Loucy (cell line): ENCODE data around the gene TMTC1.

ENCODE experiments used
- H2AFZ ChIP-seq: fragments of 200-600 bp; sonication (generic); 2 replicates; pipeline ENCODE4 v1.6.0; 2016; ENCODE audit warnings: antibody characterized with exemption, mild to moderate bottlenecking, low read length, moderate library complexity
- H3F3A ChIP-seq: fragments of 200-600 bp; 2 replicates; pipeline ENCODE4 v1.6.0; 2016; ENCODE audit warnings: antibody characterized with exemption, low read depth, mild to moderate bottlenecking
- H3K27me3 ChIP-seq: fragments of 200-600 bp; sonication (generic); 2 replicates; pipeline ENCODE4 v1.6.1; 2014; ENCODE audit warnings: low read length, mild to moderate bottlenecking; ENCODE audit not compliant: insufficient read depth, poor library complexity, severe bottlenecking
- H3K36me3 ChIP-seq: fragments of 200-600 bp; sonication (generic); 2 replicates; pipeline ENCODE4 v1.6.1; 2016; ENCODE audit warnings: low read length; ENCODE audit not compliant: insufficient read depth
- H3K4me1 ChIP-seq: fragments of 200-600 bp; sonication (generic); 2 replicates; pipeline ENCODE4 v1.5.1; 2014; ENCODE audit warnings: low read length, mild to moderate bottlenecking; ENCODE audit not compliant: insufficient read depth, poor library complexity, severe bottlenecking
- H3K4me2 ChIP-seq: fragments of 200-600 bp; sonication (generic); 2 replicates; pipeline ENCODE4 v1.6.0; 2014; ENCODE audit warnings: antibody characterized with exemption, low read length, low read depth, mild to moderate bottlenecking; ENCODE audit not compliant: poor library complexity, severe bottlenecking
- H3K4me3 ChIP-seq: fragments of 200-600 bp; sonication (generic); 2 replicates; pipeline ENCODE4 v1.5.1; 2014; ENCODE audit warnings: low read length, mild to moderate bottlenecking, mixed read lengths; ENCODE audit not compliant: poor library complexity, severe bottlenecking
- H3K79me2 ChIP-seq: fragments of 200-600 bp; sonication (generic); 2 replicates; pipeline ENCODE4 v1.6.1; 2014; ENCODE audit warnings: low read length; ENCODE audit not compliant: insufficient read depth
- H3K9ac ChIP-seq: fragments of 200-600 bp; sonication (generic); 2 replicates; pipeline ENCODE4 v1.6.0; 2014; ENCODE audit warnings: mild to moderate bottlenecking, low read depth, low read length, moderate library complexity; ENCODE audit not compliant: poor library complexity, severe bottlenecking
- H3K9me2 ChIP-seq: fragments of 200-600 bp; sonication (generic); replicated peaks from 2 replicates; pipeline ENCODE4 v1.6.1; 2016; ENCODE audit warnings: low read depth, low read length, mixed read lengths
- H3K9me3 ChIP-seq: fragments of 200-600 bp; sonication (generic); 2 replicates; pipeline ENCODE4 v1.6.1; 2014; ENCODE audit warnings: mild to moderate bottlenecking, antibody characterized with exemption, low read length, low read depth; ENCODE audit not compliant: insufficient read depth
- H4K20me1 ChIP-seq: fragments of 200-600 bp; sonication (generic); 2 replicates; pipeline ENCODE4 v1.6.0; 2014; ENCODE audit warnings: antibody characterized with exemption, low read length, mild to moderate bottlenecking; ENCODE audit not compliant: insufficient read depth, poor library complexity, severe bottlenecking
- EZH2phosphoT487 ChIP-seq: fragments of 200-600 bp; IDR thresholded peaks from 2 replicates; pipeline ENCODE4 v1.6.1; 2018; ENCODE audit warnings: antibody characterized with exemption, mild to moderate bottlenecking, moderate library complexity, borderline replicate concordance
- TF ChIP-seq, protein P1 (sequence below): fragments of 200-600 bp; sonication (generic); conservative IDR thresholded peaks from 2 replicates; pipeline ENCODE4 v1.5.1; 2014; ENCODE audit warnings: mild to moderate bottlenecking, antibody characterized with exemption, low read length

TMTC1 gene

GRCh38 chr12:29627221-29627620 is 156.5 kb downstream of the TMTC1 start:
- Histone ChIP-seq H3K9me3 (no peaks in the 10 kb centered on the region), H3F3A (no peaks in the 10 kb centered on the region), H3K79me2 (no peaks in the 10 kb centered on the region), H3K9me2 (no peaks in the 10 kb centered on the region), H3K4me1 (no peaks in the 10 kb centered on the region), H3K4me3 (no peak overlapping the region), H2AFZ (no peak overlapping the region), H3K27me3 (no peaks in the 10 kb centered on the region), H4K20me1 (no peaks in the 10 kb centered on the region), H3K4me2 (no peak overlapping the region), H3K9ac (no peak overlapping the region), H3K36me3 (no peaks in the 10 kb centered on the region)
- TF ChIP-seq, protein P1, sequence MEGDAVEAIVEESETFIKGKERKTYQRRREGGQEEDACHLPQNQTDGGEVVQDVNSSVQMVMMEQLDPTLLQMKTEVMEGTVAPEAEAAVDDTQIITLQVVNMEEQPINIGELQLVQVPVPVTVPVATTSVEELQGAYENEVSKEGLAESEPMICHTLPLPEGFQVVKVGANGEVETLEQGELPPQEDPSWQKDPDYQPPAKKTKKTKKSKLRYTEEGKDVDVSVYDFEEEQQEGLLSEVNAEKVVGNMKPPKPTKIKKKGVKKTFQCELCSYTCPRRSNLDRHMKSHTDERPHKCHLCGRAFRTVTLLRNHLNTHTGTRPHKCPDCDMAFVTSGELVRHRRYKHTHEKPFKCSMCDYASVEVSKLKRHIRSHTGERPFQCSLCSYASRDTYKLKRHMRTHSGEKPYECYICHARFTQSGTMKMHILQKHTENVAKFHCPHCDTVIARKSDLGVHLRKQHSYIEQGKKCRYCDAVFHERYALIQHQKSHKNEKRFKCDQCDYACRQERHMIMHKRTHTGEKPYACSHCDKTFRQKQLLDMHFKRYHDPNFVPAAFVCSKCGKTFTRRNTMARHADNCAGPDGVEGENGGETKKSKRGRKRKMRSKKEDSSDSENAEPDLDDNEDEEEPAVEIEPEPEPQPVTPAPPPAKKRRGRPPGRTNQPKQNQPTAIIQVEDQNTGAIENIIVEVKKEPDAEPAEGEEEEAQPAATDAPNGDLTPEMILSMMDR: no peak
- no peak for TF ChIP-seq EZH2phosphoT487

DNA sequence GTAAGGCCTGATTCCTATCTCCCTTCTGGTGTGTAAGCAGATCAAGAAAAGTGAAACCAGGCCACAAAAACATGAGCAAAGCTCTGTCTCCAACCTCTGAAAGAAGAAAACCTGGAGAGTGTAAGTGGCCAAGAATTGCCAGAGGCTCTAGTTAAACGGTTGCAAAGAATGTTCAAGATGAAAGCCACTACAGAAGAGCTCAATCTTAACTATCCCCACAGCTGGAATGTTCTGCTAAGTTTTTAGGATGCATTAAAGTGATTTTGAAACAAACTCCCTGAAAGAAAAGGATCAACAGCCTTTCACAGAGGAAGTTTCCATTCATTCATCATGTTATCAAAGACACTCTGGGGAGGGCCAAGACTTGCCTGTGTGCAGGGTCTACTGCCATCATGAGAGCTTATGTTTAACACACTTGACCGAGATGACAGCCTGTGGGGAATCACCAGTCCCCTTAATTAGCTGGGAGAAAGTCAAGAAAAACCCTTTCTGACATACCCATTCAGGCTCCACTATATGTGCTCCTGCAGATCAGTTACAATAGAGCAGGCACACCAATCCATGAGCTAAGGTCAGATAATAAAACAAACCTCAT is 158.3 kb downstream of the TMTC1 start:
- no peak overlapping the region for H3K4me3 ChIP-seq
- TF ChIP-seq EZH2phosphoT487: no peak
- TF ChIP-seq, protein P1: no peak
- H3K36me3 ChIP-seq: no peaks in the 10 kb centered on the region
- H3K4me1 ChIP-seq: no peaks in the 10 kb centered on the region
- no peaks in the 10 kb centered on the region for H3K9me3 ChIP-seq
- H3K9ac ChIP-seq: no peak overlapping the region
- H3K4me2 ChIP-seq: no peak overlapping the region
- H4K20me1 ChIP-seq: no peaks in the 10 kb centered on the region
- no peaks in the 10 kb centered on the region for H3K79me2 ChIP-seq
- H3K27me3 ChIP-seq: no peaks in the 10 kb centered on the region
- no peaks in the 10 kb centered on the region for H3K9me2 ChIP-seq
- no peaks in the 10 kb centered on the region for H3F3A ChIP-seq
- no peak overlapping the region; the same call in 1 of the 2 replicates for H2AFZ ChIP-seq

DNA sequence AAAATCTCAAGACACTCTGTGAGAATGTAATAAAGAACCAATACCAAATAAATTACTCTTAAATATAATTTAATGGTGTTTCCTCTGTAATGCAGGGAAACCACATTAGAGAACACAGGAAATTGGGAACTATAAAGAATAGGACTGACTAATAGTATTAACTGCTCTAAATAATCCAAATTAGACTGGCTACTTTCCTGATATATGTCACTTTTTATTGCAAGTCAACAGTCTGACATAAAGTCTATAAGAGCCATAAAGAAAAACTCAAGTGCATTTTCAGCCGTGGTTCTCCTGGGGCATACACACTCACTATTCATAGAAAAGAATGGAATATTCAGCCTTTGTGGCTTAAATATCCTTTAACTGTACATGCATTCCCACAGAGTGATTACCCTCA is 161.5 kb downstream of the TMTC1 start:
- Histone ChIP-seq H3K4me3 (no peak overlapping the region), H3K9me3 (no peaks in the 10 kb centered on the region), H2AFZ (no peak overlapping the region), H3K79me2 (no peaks in the 10 kb centered on the region), H3K27me3 (no peaks in the 10 kb centered on the region), H4K20me1 (no peaks in the 10 kb centered on the region), H3K9me2 (no peaks in the 10 kb centered on the region), H3K36me3 (no peaks in the 10 kb centered on the region), H3K4me2 (no peak overlapping the region), H3F3A (no peaks in the 10 kb centered on the region), H3K4me1 (no peaks in the 10 kb centered on the region), H3K9ac (no peak overlapping the region)
- TF ChIP-seq, protein P1: no peak
- TF ChIP-seq EZH2phosphoT487: no peak
